ENCODE results near the gene SETD5. TPM values are rescaled to one million over a fixed set of nuclear protein-coding genes. Genes with fewer than 3 reads are reported as not detected.
A peak's percentile ranks its signal among the peaks of the same experiment; 100 is the strongest.

Gene SETD5
- total RNA-seq, 1 donor from 2014 or later = 162 TPM

DNA sequence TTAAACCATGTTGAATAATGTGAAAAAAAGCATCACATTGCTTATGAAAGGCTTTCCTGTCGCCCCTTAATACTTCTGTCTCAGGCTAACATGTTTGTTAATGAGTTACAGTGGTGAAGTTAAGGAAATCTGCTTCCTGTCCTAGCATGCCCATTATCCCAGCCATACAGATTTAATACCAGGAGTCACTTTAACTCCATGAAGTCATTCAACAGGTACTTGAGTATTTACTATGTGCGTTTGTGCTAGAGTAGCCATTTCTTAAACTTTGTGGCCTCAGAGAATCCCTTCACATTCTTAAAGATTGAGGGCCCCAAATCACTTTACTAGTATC is 10.1 kb upstream of the SETD5 start:
- intact Hi-C loops (cut with DNase I) = no loop called here

GRCh38 chr3:9388142-9388541 is 9.3 kb upstream of the SETD5 start:
- ATAC-seq (no peak), DNase-seq (ENCODE audit: low spot score) (no peak)
- intact Hi-C loops (cut with DNase I) = no loop called here

More for the DNA sequence above, 10.1 kb upstream of the SETD5 start:
- DNase-seq (ENCODE audit: low spot score) = no peak
- no peak for ATAC-seq

- DNase-seq (ENCODE audit: low spot score) = no peak
- intact Hi-C loops (cut with DNase I) = no loop called here
- no peak for ATAC-seq
Observed at GRCh38 chr3:9388562-9389272, 8.7 kb upstream of the SETD5 start.

DNA sequence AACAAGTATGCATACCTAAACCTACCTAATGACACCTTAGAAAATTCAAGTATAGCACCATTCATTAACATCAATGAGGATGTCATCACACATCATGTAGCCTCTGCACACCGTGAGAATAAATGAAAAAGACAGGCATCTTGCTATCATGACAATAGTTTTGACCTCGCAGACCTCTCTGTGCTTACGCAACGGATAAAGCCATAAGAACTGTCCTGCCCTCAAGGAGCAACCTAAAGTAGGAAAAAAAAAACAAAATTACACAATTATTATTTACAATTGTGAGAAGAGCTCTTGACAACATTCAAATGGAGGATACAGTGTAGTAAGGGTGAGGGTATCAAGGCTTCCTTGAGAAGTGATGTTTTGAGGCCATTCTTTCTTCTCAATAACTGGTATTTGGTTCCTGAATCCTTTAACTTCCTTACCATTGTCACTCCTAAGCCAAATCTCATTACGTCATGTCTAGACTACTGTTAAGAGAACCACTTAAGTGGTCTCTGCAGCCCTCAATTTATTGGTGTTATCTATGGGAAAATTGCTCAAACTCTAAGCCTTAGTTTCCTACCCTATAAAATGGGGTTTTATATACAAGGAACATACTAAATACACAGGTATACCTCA is 7.0 kb upstream of the SETD5 start:
- DNase-seq (ENCODE audit: low spot score) = no peak
- no peak for ATAC-seq
- intact Hi-C loops (cut with DNase I) = no loop called here

DNA sequence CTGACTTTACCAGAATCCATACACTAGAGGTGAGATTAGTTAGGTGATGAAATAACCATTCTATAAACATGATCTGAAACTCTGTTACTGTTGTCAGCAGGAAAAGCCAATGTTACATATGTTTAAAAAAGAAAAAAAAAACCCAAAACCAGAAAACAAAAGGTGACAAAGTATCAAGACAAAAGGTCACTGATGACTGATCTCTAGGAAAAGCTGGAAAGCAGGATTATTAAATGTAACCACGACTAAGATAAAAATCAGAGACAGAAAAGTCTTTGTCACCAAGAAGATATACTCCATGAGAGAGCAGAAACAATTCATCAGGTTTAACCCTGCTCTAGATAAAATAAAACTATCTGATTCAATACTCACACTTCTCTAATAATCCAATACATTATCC is 5.4 kb upstream of the SETD5 start:
- DNase-seq (ENCODE audit: low spot score) = no peak
- intact Hi-C loops (cut with DNase I) = no loop called here
- no peak for ATAC-seq

- no peak for ATAC-seq
- intact Hi-C loops (cut with DNase I) = no loop called here
- no peak for DNase-seq (ENCODE audit: low spot score)
Observed at GRCh38 chr3:9395570-9396300, 1.7 kb upstream of the SETD5 start.

GRCh38 chr3:9396301-9396631 is 1.1 kb upstream of the SETD5 start:
- intact Hi-C loops (cut with DNase I) = no loop called here
- DNase-seq (ENCODE audit: low spot score) (no peak), ATAC-seq (peak; percentile 56)

- peak; percentile 94 for ATAC-seq
- DNase-seq (ENCODE audit: low spot score) = peak; percentile 98
- intact Hi-C loops (cut with DNase I) = no loop called here
Observed at GRCh38 chr3:9396632-9397331, 633 bp upstream of the SETD5 start.

- intact Hi-C loops (cut with DNase I) = loop anchor here (2.0 kb wide), 1 partner anchor 25 kb away; no protein-coding TSS in a partner anchor
- DNase-seq (ENCODE audit: low spot score) (peak; percentile 73), ATAC-seq (no peak)
Observed at GRCh38 chr3:9397906-9398699, 688 bp downstream of the SETD5 start.

- no peak for DNase-seq (ENCODE audit: low spot score)
- no peak for ATAC-seq
- intact Hi-C loops (cut with DNase I) = loop anchor here (2.0 kb wide), 1 partner anchor 24 kb away; no protein-coding TSS in a partner anchor
Observed at GRCh38 chr3:9398700-9399336, 1.4 kb downstream of the SETD5 start.

GRCh38 chr3:9399337-9399703 is 1.9 kb downstream of the SETD5 start:
- DNase-seq (ENCODE audit: low spot score) (no peak), ATAC-seq (no peak)
- intact Hi-C loops (cut with DNase I) = loop anchor here (2.0 kb wide), 1 partner anchor 23 kb away; no protein-coding TSS in a partner anchor

DNA sequence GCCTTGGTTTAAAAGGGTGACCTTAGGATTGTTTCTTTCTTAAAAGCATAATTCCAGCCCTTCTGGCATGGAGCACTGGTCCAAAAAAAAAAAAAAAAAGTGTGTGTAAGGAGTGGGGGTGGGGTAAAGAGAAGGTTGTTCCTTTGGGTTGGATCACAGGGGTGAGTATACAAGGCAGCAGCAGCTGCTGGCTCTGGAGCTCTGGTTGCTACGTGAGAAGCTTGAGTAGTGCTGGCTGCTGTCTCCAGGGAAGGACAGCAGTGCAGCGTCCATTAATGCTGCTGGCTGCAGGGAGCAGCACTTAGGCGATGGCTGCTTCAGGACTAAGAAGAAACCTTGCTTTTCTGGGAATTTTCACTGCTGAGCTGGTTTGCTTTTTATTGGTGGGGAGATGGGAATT is 2.3 kb downstream of the SETD5 start:
- ATAC-seq (peak; percentile 26), DNase-seq (ENCODE audit: low spot score) (peak; percentile 71)
- intact Hi-C loops (cut with DNase I) = loop anchor here (2.0 kb wide), 1 partner anchor 23 kb away; no protein-coding TSS in a partner anchor

DNA sequence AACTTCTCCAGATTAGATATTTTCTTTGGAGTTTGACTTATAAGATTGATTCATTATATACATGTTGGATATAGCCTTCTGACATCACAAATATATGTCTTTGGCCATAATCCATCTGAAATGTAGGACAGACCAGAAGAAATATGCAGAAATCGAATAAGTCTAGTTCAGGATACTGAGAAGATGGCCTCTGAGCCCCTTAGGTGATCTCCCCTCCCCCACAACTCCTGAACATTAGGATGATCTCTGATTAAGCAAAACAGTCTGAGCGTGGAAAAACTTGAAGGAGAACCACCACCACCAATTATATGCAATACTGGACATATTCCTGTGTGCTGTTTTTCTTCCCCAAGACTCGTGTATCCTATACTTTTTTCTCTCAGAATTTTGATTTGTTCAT is 3.2 kb downstream of the SETD5 start:
- no peak for ATAC-seq
- DNase-seq (ENCODE audit: low spot score) = no peak
- intact Hi-C loops (cut with DNase I) = no loop called here

- intact Hi-C loops (cut with DNase I) = no loop called here
- no peak for ATAC-seq
- DNase-seq (ENCODE audit: low spot score) = no peak
Observed at GRCh38 chr3:9401986-9402385, 4.6 kb downstream of the SETD5 start.

DNA sequence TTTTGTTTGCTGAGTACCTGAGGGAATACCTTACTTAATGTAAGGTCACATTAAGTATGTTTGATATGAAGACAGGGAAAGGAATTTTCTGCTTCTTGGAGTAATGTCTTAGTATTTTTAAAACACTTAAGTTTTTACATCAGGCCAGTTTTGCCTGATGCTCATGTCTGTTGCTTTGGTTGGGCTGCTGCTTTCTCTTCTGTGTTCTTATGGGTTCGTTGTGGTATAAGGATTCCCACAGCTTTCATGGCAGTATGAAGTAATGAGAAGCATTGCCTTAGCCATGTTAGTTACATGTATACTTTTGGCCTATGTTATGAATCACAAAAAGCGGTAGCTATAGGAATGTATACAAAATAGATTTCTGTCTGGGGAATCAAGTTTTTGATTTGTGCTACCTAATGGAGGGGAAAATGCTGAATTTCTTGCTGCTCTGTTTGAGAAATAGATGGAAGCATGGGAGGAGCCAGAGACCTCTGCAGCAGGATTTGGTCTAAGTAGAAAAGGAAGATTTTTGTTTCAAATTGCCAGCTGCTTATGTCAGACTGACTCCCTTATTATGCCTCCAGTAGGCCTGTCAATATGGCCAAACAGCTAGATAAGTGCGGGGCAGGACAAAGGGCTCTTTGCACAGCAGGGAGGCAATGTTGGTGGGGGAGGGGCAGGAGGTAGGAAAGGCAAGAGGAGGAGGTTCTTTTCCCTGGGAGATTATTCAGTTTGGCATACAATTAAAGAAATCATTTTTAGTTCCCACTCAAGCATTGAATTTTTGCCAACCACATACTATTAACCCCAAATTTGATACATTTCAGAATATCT is 5.2 kb downstream of the SETD5 start:
- no peak for ATAC-seq
- DNase-seq (ENCODE audit: low spot score) = peak; percentile 67
- intact Hi-C loops (cut with DNase I) = no loop called here

DNA sequence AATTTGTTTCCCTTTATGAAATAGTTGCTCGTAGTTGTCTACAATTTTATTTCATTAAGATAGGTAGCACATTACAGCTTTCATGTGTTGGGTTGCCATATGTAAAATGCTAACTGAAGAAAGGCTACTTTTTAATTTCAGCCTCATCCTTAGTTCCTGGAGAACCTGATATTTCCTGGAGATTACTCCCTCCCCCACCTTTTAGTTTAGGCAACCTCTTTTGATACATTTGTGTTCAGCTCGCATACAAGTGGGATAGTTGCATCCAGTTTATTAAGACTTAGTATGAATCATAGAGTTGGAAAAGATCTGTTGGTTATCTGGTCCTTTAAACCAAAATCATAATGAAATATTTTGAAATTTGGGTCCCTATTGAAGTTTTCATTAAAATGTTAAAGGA is 6.0 kb downstream of the SETD5 start:
- no peak for DNase-seq (ENCODE audit: low spot score)
- intact Hi-C loops (cut with DNase I) = no loop called here
- ATAC-seq = no peak

GRCh38 chr3:9404680-9405079 is 7.3 kb downstream of the SETD5 start:
- no peak for ATAC-seq
- intact Hi-C loops (cut with DNase I) = no loop called here
- no peak for DNase-seq (ENCODE audit: low spot score)

DNA sequence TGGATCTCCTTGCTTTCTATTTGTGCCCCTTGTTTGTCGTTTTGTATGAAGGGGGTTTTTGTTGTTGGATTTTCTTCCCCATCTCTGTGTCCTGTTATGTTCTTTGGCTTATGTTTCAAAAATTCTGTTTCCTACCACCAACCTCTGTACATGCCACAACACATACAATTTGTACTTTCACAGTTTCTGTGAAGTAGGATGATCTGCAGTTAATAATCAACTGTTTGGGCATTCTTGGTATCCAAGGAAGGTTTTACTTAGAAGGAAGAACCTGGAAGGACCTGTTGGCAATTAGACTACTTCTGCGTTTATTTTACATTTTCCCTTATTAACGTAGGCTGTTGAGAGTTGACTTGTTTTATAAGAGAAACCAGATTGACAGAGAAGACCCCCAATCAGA is 8.3 kb downstream of the SETD5 start:
- no peak for ATAC-seq
- intact Hi-C loops (cut with DNase I) = no loop called here
- no peak for DNase-seq (ENCODE audit: low spot score)
